Measurements from ENCODE around the gene PLEKHA4. TPM values are rescaled to one million over a fixed set of nuclear protein-coding genes. Genes with fewer than 3 reads are reported as not detected.
A peak's percentile ranks its signal among the peaks of the same experiment; 100 is the strongest.

PLEKHA4 gene
- total RNA-seq, 2 donors from 2014 or later: 5.6 to 6.6 TPM

DNA sequence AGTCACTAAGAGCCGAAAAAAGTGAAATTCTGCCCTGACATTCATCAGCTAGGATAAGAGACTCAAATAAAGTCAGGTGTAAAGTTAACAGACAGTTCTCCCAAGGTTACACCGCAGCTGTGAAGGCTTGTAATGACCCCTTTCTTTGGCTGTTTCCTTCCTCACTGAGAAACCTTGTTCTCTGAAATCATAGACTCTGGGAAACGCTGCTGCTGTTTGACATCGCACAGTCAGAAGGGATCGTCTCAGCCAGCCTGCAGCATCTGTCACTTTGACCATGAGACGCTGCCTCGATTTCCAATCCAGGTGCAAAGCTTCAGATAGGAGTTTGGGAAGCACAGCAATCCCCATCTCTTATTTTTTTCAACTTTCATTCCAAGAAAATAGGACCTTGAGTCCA lies 58.3 kb downstream of the PLEKHA4 start:
- Histone ChIP-seq H3K4me1 (peaks cover 4% of the 10 kb centered on the region), H3K27ac (peak overlapping the region; percentile 85), H3K4me3 (peak overlapping the region; percentile 66), H3K36me3 (no peaks in the 10 kb centered on the region), H3K27me3 (no peaks in the 10 kb centered on the region), H3K9me3 (no peaks in the 10 kb centered on the region), H3K9ac (ENCODE audit: low read depth in 2 of 2, low read length in 2 of 2) (peak overlapping the region; percentile 73 to 77)
- DNase-seq: no peak
- intact Hi-C loops (cut with DNase I): no loop called here
- TF ChIP-seq, protein P1, sequence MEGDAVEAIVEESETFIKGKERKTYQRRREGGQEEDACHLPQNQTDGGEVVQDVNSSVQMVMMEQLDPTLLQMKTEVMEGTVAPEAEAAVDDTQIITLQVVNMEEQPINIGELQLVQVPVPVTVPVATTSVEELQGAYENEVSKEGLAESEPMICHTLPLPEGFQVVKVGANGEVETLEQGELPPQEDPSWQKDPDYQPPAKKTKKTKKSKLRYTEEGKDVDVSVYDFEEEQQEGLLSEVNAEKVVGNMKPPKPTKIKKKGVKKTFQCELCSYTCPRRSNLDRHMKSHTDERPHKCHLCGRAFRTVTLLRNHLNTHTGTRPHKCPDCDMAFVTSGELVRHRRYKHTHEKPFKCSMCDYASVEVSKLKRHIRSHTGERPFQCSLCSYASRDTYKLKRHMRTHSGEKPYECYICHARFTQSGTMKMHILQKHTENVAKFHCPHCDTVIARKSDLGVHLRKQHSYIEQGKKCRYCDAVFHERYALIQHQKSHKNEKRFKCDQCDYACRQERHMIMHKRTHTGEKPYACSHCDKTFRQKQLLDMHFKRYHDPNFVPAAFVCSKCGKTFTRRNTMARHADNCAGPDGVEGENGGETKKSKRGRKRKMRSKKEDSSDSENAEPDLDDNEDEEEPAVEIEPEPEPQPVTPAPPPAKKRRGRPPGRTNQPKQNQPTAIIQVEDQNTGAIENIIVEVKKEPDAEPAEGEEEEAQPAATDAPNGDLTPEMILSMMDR (IDR thresholded peaks at IDR 0.05): no peak

DNA sequence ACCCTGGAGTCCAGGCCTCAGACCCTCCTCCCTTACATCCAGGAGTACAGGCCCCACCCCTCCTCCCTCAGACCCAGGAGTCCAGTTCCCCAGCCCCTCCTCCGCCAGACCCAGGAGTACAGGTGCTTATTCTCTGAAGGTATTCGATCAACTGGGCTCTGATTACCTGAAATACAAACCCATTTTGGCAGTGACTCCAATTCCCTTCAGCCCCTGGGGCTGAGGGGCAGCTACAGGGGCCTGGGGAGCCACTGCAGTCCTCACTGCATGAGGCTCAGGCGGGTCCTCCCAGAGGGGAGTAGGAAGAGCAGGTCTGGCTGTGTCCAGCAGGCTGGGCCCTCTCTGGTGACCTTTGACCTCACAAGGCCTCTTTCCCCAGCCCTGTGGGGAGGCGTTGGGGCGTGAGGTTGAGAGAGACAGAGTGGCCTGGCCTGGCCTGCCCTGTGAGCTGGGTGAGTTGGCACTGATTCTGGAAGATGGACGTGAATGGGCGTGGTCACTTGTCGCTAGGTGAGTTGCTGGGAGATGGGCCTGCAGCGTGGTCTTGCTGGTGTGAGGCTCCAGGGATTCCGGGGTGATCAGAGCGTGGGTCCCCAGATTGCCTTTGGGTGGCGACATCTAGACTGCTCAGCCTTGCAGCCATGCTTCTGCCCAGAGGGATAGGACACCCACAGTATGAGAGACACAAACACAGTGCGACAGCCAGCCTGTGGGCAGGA lies 60.7 kb downstream of the PLEKHA4 start:
- H3K4me3 ChIP-seq: peak overlapping the region; percentile 3
- intact Hi-C loops (cut with DNase I): no loop called here
- no peaks in the 10 kb centered on the region for H3K9me3 ChIP-seq
- DNase-seq: peak; percentile 72
- H3K27me3 ChIP-seq: no peaks in the 10 kb centered on the region
- TF ChIP-seq, protein P1 (IDR thresholded peaks at IDR 0.05): no peak
- no peaks in the 10 kb centered on the region for H3K36me3 ChIP-seq
- H3K27ac ChIP-seq: peak overlapping the region; percentile 41
- peaks cover 4% of the 10 kb centered on the region for H3K4me1 ChIP-seq
- H3K9ac ChIP-seq (ENCODE audit: low read depth in 2 of 2, low read length in 2 of 2): peak overlapping the region in 1 of 2 donors; percentile 74

DNA sequence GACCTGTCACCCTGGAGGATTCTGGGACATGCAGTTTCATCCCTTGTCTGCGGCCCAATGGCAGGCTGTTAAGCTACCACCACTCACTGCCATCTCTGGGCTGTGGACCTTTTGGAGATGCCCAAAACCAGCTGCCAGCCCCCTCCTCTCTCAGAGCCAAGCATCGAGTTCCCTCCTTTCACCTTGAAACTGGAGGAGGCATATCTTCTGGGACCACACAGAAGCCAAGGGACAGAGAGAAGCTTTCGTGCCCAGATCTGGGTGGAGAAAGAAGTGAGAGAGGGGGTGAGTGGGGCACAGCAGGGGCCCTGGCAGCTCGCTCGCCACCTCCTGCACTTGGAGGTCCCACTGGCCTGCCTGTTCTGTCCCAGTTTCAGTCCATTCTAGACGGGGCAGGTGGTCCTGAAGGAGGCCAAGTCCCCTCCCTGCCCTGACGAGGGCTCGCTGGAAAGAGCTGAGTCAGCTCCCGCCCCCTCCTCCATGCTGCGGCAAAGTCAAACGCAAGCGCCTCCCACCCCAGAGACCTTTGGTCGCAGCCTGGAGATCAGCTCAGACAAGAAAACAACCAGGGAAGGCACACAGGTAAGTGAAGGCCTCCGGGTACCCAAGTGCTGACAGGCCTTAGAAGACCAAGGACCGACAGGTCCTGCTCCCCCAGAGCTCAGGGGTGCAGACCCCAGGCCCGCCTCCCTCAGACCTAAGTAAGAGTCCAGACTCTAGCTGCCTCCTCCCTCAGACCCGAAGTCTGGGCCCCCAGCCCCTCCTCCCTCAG lies 61.4 kb downstream of the PLEKHA4 start:
- Histone ChIP-seq H3K9ac (ENCODE audit: low read depth in 2 of 2, low read length in 2 of 2) (peak overlapping the region; percentile 7 to 74), H3K27me3 (no peaks in the 10 kb centered on the region), H3K4me1 (peaks cover 4% of the 10 kb centered on the region), H3K27ac (peak overlapping the region; percentile 41), H3K9me3 (no peaks in the 10 kb centered on the region), H3K36me3 (no peaks in the 10 kb centered on the region), H3K4me3 (peak overlapping the region; percentile 3)
- DNase-seq: peak; percentile 76
- intact Hi-C loops (cut with DNase I): no loop called here
- TF ChIP-seq, protein P1 (IDR thresholded peaks at IDR 0.05): no peak

DNA sequence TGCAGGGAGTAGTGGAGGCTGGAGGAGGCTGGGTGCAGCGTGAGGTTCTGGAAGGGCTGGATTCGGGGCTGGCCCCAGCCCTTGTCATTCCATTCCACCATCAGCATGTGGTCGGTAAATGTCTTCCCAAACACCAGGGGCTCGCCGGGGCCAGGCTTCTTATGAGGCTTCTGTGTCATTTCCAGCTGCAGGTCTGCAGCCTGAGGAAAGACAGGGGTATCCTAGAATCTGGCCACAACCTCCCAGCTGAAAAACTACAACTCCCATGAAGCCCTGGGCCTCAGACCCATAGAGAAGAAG lies 61.9 kb downstream of the PLEKHA4 start:
- DNase-seq: peak; percentile 70
- TF ChIP-seq, protein P1 (IDR thresholded peaks at IDR 0.05): no peak
- Histone ChIP-seq H3K27ac (no peak overlapping the region), H3K9me3 (no peaks in the 10 kb centered on the region), H3K9ac (ENCODE audit: low read depth in 2 of 2, low read length in 2 of 2) (no peak overlapping the region), H3K36me3 (no peaks in the 10 kb centered on the region), H3K27me3 (no peaks in the 10 kb centered on the region), H3K4me1 (peaks cover 1% of the 10 kb centered on the region), H3K4me3 (no peak overlapping the region)
- intact Hi-C loops (cut with DNase I): no loop called here

DNA sequence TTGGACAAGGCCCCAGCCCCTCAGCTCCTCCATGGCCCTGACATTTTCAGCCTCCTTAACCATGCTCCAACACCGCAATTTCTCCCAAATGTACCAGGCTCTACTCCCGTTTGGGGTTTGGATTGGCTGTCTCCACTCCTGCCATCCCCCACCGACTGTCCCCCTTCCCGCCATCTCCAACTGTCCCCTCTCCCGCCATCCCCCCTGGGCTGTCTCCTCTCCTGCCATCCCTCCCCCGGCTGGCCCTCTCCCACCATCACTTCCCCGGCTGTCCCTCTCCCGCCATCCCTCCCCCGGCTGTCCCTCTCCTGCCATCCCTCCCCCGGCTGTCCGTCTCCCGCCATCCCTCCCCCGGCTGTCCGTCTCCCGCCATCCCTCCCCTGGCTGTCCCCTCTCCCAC lies 63.0 kb downstream of the PLEKHA4 start:
- H3K9me3 ChIP-seq: no peaks in the 10 kb centered on the region
- H3K27ac ChIP-seq: no peak overlapping the region
- H3K27me3 ChIP-seq: no peaks in the 10 kb centered on the region
- H3K36me3 ChIP-seq: no peaks in the 10 kb centered on the region
- no peak overlapping the region for H3K9ac ChIP-seq (ENCODE audit: low read depth in 2 of 2, low read length in 2 of 2)
- H3K4me1 ChIP-seq: no peaks in the 10 kb centered on the region
- intact Hi-C loops (cut with DNase I): no loop called here
- no peak for DNase-seq
- TF ChIP-seq, protein P1 (IDR thresholded peaks at IDR 0.05): no peak
- no peak overlapping the region for H3K4me3 ChIP-seq
